ENCODE results near the gene EBP. TPM values are rescaled to one million over a fixed set of nuclear protein-coding genes. Genes with fewer than 3 reads are reported as not detected.

EBP gene
- total and polyA plus RNA-seq, 4 donors = 41.5 to 254 (median 158) TPM

- H3K36me3 ChIP-seq (ENCODE audit: control insufficient read depth in 4 of 4, insufficient read depth in 4 of 4, low read length in 4 of 4) = peaks cover 0 to 19% (median 7%) of the 10 kb centered on the region in 4 donors
- TF ChIP-seq CTCF (IDR thresholded peaks at IDR 0.05; ENCODE audit: control extremely low read depth, extremely low read depth) = no peak
These were observed 42.8 kb upstream of the EBP start for GRCh38 chrX:48478806-48479205.

GRCh38 chrX:48480142-48480541, 41.5 kb upstream of the EBP start:
- no peak for ATAC-seq (ENCODE audit: insufficient read depth, low FRiP score)
- whole genome bisulfite sequencing, 2 donors = 84 to 96% methylated on average over 3 of the region's 3 CpGs
- DNase-seq = no peak
- no peaks in the 10 kb centered on the region for H3K27me3 ChIP-seq (ENCODE audit: control insufficient read depth in 3 of 3, insufficient read depth in 3 of 3, low read length in 2 of 3)
- H3K27ac ChIP-seq (ENCODE audit: low read depth in 1 of 2, low read length in 1 of 2) = no peak overlapping the region
- no peak overlapping the region for H3K4me3 ChIP-seq
- peaks cover 3 to 21% (median 8%) of the 10 kb centered on the region in 4 donors for H3K36me3 ChIP-seq (ENCODE audit: control insufficient read depth in 4 of 4, insufficient read depth in 4 of 4, low read length in 4 of 4)
- TF ChIP-seq CTCF (IDR thresholded peaks at IDR 0.05; ENCODE audit: control extremely low read depth, extremely low read depth) = no peak
- peaks cover 0 to 9% (median 2%) of the 10 kb centered on the region in 4 donors for H3K9me3 ChIP-seq (ENCODE audit: control insufficient read depth in 4 of 4, insufficient read depth in 3 of 4, low read length in 3 of 4)
- no peak overlapping the region for H3K9ac ChIP-seq (ENCODE audit: insufficient read depth in 1 of 2, low read length in 2 of 2)
- peaks cover 0 to 5% (median 0%) of the 10 kb centered on the region in 5 donors for H3K4me1 ChIP-seq (ENCODE audit: control insufficient read depth in 5 of 5, insufficient read depth in 5 of 5, low read length in 5 of 5)

More at GRCh38 chrX:48478806-48479205, 42.8 kb upstream of the EBP start:
- no peaks in the 10 kb centered on the region for H3K27me3 ChIP-seq (ENCODE audit: control insufficient read depth in 3 of 3, insufficient read depth in 3 of 3, low read length in 2 of 3)
- DNase-seq (no peak), ATAC-seq (ENCODE audit: insufficient read depth, low FRiP score) (no peak)
- peaks cover 0 to 9% (median 2%) of the 10 kb centered on the region in 4 donors for H3K9me3 ChIP-seq (ENCODE audit: control insufficient read depth in 4 of 4, insufficient read depth in 3 of 4, low read length in 3 of 4)
- peaks cover 0 to 5% (median 0%) of the 10 kb centered on the region in 5 donors for H3K4me1 ChIP-seq (ENCODE audit: control insufficient read depth in 5 of 5, insufficient read depth in 5 of 5, low read length in 5 of 5)
- H3K4me3 ChIP-seq = no peak overlapping the region
- H3K9ac ChIP-seq (ENCODE audit: insufficient read depth in 1 of 2, low read length in 2 of 2) = no peak overlapping the region
- H3K27ac ChIP-seq (ENCODE audit: low read depth in 1 of 2, low read length in 1 of 2) = no peak overlapping the region
- 79 to 100% methylated on average over 3 to 5 of the region's 5 CpGs for WGBS, 2 donors

- Histone ChIP-seq H3K4me1 (ENCODE audit: control insufficient read depth in 5 of 5, insufficient read depth in 5 of 5, low read length in 5 of 5) (peaks cover 0 to 5% (median 0%) of the 10 kb centered on the region in 5 donors), H3K36me3 (ENCODE audit: control insufficient read depth in 4 of 4, insufficient read depth in 4 of 4, low read length in 4 of 4) (peaks cover 3 to 21% (median 9%) of the 10 kb centered on the region in 4 donors), H3K9me3 (ENCODE audit: control insufficient read depth in 4 of 4, insufficient read depth in 3 of 4, low read length in 3 of 4) (peaks cover 0 to 9% (median 2%) of the 10 kb centered on the region in 4 donors), H3K4me3 (no peak overlapping the region), H3K9ac (ENCODE audit: insufficient read depth in 1 of 2, low read length in 2 of 2) (no peak overlapping the region), H3K27me3 (ENCODE audit: control insufficient read depth in 3 of 3, insufficient read depth in 3 of 3, low read length in 2 of 3) (no peaks in the 10 kb centered on the region), H3K27ac (ENCODE audit: low read depth in 1 of 2, low read length in 1 of 2) (no peak overlapping the region)
- WGBS, 2 donors = 88 to 96% methylated on average over 3 of the region's 3 CpGs
- DNase-seq (no peak), ATAC-seq (ENCODE audit: insufficient read depth, low FRiP score) (no peak)
- no peak for TF ChIP-seq CTCF (IDR thresholded peaks at IDR 0.05; ENCODE audit: control extremely low read depth, extremely low read depth)
These were observed 41.0 kb upstream of the EBP start for GRCh38 chrX:48480583-48480982.

GRCh38 chrX:48482526-48482925, 39.1 kb upstream of the EBP start:
- H3K9me3 ChIP-seq (ENCODE audit: control insufficient read depth in 4 of 4, insufficient read depth in 3 of 4, low read length in 3 of 4) = peaks cover 0 to 3% (median under 1%) of the 10 kb centered on the region in 4 donors
- 75 to 88% methylated on average over 7 of the region's 7 CpGs for WGBS, 2 donors
- H3K9ac ChIP-seq (ENCODE audit: insufficient read depth in 1 of 2, low read length in 2 of 2) = no peak overlapping the region
- no peaks in the 10 kb centered on the region for H3K27me3 ChIP-seq (ENCODE audit: control insufficient read depth in 3 of 3, insufficient read depth in 3 of 3, low read length in 2 of 3)
- no peak for TF ChIP-seq CTCF (IDR thresholded peaks at IDR 0.05; ENCODE audit: control extremely low read depth, extremely low read depth)
- no peak overlapping the region for H3K27ac ChIP-seq (ENCODE audit: low read depth in 1 of 2, low read length in 1 of 2)
- no peaks in the 10 kb centered on the region for H3K4me1 ChIP-seq (ENCODE audit: control insufficient read depth in 5 of 5, insufficient read depth in 5 of 5, low read length in 5 of 5)
- ATAC-seq (ENCODE audit: insufficient read depth, low FRiP score) (no peak), DNase-seq (no peak)
- H3K36me3 ChIP-seq (ENCODE audit: control insufficient read depth in 4 of 4, insufficient read depth in 4 of 4, low read length in 4 of 4) = peaks cover 3 to 21% (median 9%) of the 10 kb centered on the region in 4 donors
- no peak overlapping the region for H3K4me3 ChIP-seq
